A549 (cell line): ENCODE measurements around the gene CUL4A.

Source experiments
- E2F6 ChIP-seq: IDR thresholded peaks from 2 replicates; pipeline ENCODE4 v1.6.1; 2012; ENCODE audit warnings: low read depth, borderline replicate concordance
- EP300 ChIP-seq, 2 experiments: fragments of >200 bp; sonication (Bioruptor Twin); formaldehyde crosslinking; IDR thresholded peaks; 2 replicates in 1 of 2; 3 replicates in 1 of 2; pipeline ENCODE4 v1.6.1; 2016 to 2017
- ESRRA ChIP-seq: fragments of 150-350 bp; IDR thresholded peaks from 2 replicates; pipeline ENCODE4 v1.6.1; 2014; ENCODE audit warnings: mild to moderate bottlenecking, low read length, borderline replicate concordance
- FOSL2 ChIP-seq, 2 experiments: fragments of 450-650 bp in 1 of 2; fragments of >200 bp in 1 of 2; sonication (Bioruptor Twin) in 1 of 2; formaldehyde crosslinking; IDR thresholded peaks; 2 replicates each; pipeline versions ENCODE4 v1.5.0 to v1.6.1; 2016 to 2020; ENCODE audit warnings: mild to moderate bottlenecking in 1 of 2, moderate library complexity in 1 of 2
- HMGXB4 ChIP-seq: fragments of 250-450 bp; sonication (Bioruptor Pico); IDR thresholded peaks from 2 replicates; pipeline ENCODE4 v1.5.0; 2021; ENCODE audit warnings: mild to moderate bottlenecking, moderate library complexity, borderline replicate concordance
- KDM5A ChIP-seq: fragments of 200-600 bp; sonication (generic); IDR thresholded peaks from 2 replicates; pipeline ENCODE4 v1.6.1; 2016; ENCODE audit warnings: antibody characterized with exemption, mild to moderate bottlenecking
- NFE2L2 ChIP-seq: fragments of 150-350 bp; conservative IDR thresholded peaks from 2 replicates; pipeline ENCODE4 v1.6.1; 2014; ENCODE audit warnings: low read length
- POLR2A ChIP-seq: IDR thresholded peaks from 2 replicates; pipeline ENCODE4 v1.6.1; 2012; ENCODE audit warnings: mild to moderate bottlenecking, low read length
- RAD21 ChIP-seq, 2 experiments: fragments of >200 bp in 1 of 2; sonication (Bioruptor Twin) in 1 of 2; formaldehyde crosslinking in 1 of 2; IDR thresholded peaks in 1 of 2; conservative IDR thresholded peaks in 1 of 2; 2 replicates in 1 of 2; 3 replicates in 1 of 2; pipeline ENCODE4 v1.6.1; 2012 to 2018; ENCODE audit warnings: inconsistent platforms in 1 of 2
- RCOR1 ChIP-seq: fragments of 150-350 bp; IDR thresholded peaks from 2 replicates; pipeline ENCODE4 v1.6.1; 2014; ENCODE audit warnings: antibody characterized with exemption, low read length, low read depth
- REST ChIP-seq: fragments of 200-600 bp; sonication (generic); IDR thresholded peaks from 2 replicates; pipeline ENCODE4 v1.6.1; 2016; ENCODE audit warnings: antibody characterized with exemption, mild to moderate bottlenecking, moderate library complexity
- RFX5 ChIP-seq: fragments of 450-650 bp; IDR thresholded peaks from 2 replicates; pipeline ENCODE4 v1.7.1; 2014; ENCODE audit warnings: antibody characterized with exemption, mild to moderate bottlenecking, moderate library complexity
- TF ChIP-seq, protein P1 (sequence below): fragments of >200 bp; sonication (Bioruptor Twin); formaldehyde crosslinking; IDR thresholded peaks from 3 replicates; pipeline ENCODE4 v1.5.1; 2016
- TF ChIP-seq, protein P2 (sequence below): fragments of >200 bp; sonication (Bioruptor Twin); formaldehyde crosslinking; IDR thresholded peaks from 3 replicates; pipeline ENCODE4 v1.6.1; 2016

GRCh38 chr13:113229791-113230190, 20.4 kb downstream of the CUL4A start:
- no peak for TF ChIP-seq ESRRA
- TF ChIP-seq, protein P1, sequence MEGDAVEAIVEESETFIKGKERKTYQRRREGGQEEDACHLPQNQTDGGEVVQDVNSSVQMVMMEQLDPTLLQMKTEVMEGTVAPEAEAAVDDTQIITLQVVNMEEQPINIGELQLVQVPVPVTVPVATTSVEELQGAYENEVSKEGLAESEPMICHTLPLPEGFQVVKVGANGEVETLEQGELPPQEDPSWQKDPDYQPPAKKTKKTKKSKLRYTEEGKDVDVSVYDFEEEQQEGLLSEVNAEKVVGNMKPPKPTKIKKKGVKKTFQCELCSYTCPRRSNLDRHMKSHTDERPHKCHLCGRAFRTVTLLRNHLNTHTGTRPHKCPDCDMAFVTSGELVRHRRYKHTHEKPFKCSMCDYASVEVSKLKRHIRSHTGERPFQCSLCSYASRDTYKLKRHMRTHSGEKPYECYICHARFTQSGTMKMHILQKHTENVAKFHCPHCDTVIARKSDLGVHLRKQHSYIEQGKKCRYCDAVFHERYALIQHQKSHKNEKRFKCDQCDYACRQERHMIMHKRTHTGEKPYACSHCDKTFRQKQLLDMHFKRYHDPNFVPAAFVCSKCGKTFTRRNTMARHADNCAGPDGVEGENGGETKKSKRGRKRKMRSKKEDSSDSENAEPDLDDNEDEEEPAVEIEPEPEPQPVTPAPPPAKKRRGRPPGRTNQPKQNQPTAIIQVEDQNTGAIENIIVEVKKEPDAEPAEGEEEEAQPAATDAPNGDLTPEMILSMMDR: no peak
- no peak for TF ChIP-seq KDM5A
- TF ChIP-seq RAD21 (conservative IDR thresholded peaks at IDR 0.05 in 1 of 2, IDR thresholded peaks at IDR 0.05 in 1 of 2): no peak
- TF ChIP-seq RFX5: no peak
- no peak for TF ChIP-seq RCOR1
- TF ChIP-seq HMGXB4 (CRISPR knock-in tag): no peak
- no peak for TF ChIP-seq POLR2A
- no peak for TF ChIP-seq FOSL2 (IDR thresholded peaks at IDR 0.05)
- no peak for TF ChIP-seq FOSL2 (CRISPR knock-in tag; IDR thresholded peaks at IDR 0.05)
- TF ChIP-seq EP300 (IDR thresholded peaks at IDR 0.05): no peak
- no peak for TF ChIP-seq E2F6
- TF ChIP-seq NFE2L2: no peak
- TF ChIP-seq, protein P2, sequence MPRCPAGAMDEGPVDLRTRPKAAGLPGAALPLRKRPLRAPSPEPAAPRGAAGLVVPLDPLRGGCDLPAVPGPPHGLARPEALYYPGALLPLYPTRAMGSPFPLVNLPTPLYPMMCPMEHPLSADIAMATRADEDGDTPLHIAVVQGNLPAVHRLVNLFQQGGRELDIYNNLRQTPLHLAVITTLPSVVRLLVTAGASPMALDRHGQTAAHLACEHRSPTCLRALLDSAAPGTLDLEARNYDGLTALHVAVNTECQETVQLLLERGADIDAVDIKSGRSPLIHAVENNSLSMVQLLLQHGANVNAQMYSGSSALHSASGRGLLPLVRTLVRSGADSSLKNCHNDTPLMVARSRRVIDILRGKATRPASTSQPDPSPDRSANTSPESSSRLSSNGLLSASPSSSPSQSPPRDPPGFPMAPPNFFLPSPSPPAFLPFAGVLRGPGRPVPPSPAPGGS: no peak
- TF ChIP-seq REST: no peak
